ENCODE results near the gene RNF217. TPM values are rescaled to one million over a fixed set of nuclear protein-coding genes. Genes with fewer than 3 reads are reported as not detected.

The RNF217 gene
- total and polyA plus RNA-seq, 10 of the 15 experiments (the other 5 are each of a cell fraction or from before 2014, with no cell fraction given), result under 0.01 to 11.7 (median 0.04) TPM; not detected in 3

- H3K27ac ChIP-seq (ENCODE audit: control insufficient read depth, insufficient read depth), result no peak overlapping the region
- H3K27me3 ChIP-seq (replicated peaks in 1 of 2; ENCODE audit: control insufficient read depth in 2 of 2, insufficient read depth in 2 of 2, low read length in 1 of 2), result no peaks in the 10 kb centered on the region
- FAIRE-seq (no peak), DNase-seq (ENCODE audit: low read depth, low spot score) (no peak), ATAC-seq (no peak)
- no peaks in the 10 kb centered on the region for H3K4me1 ChIP-seq (ENCODE audit: control insufficient read depth, insufficient read depth, low read length)
- ChIA-PET POLR2A (no interaction called here), SMC1A (ENCODE audit: uncharacterized antibody, unreplicated experiment) (no interaction called here), CTCF (no interaction called here), RAD21 (ENCODE audit: unreplicated experiment) (no interaction called here)
- no TSS peak for BruUV-seq (replicated peaks)
- no peaks in the 10 kb centered on the region for H3K36me3 ChIP-seq (ENCODE audit: control insufficient read depth in 2 of 2, insufficient read depth in 2 of 2, low read length in 1 of 2)
- no peak overlapping the region for H3K4me2 ChIP-seq (ENCODE audit: control insufficient read depth, insufficient read depth)
- H4K20me1 ChIP-seq (ENCODE audit: control insufficient read depth, insufficient read depth), result no peaks in the 10 kb centered on the region
- no peak overlapping the region for H3K4me3 ChIP-seq
- WGBS (ENCODE audit: insufficient coverage, insufficient replicate concordance, low lambda C conversion rate, missing lambda C conversion rate), result 16% methylated on average over 4 of the region's 4 CpGs
- H3K9me3 ChIP-seq (replicated peaks; ENCODE audit: control insufficient read depth, insufficient read depth, low read length), result no peaks in the 10 kb centered on the region
- in situ Hi-C loops (cut with MboI) (no loop called here), intact Hi-C loops (cut with micrococcal nuclease; ENCODE audit: unreplicated experiment) (no loop called here)
- no peak overlapping the region for H2AFZ ChIP-seq (ENCODE audit: control insufficient read depth, low read depth, low read length)
- H3K79me2 ChIP-seq (ENCODE audit: control insufficient read depth, insufficient read depth, low read length), result no peaks in the 10 kb centered on the region
- no peak overlapping the region for H3K9ac ChIP-seq (ENCODE audit: control insufficient read depth, insufficient read depth, low read length)
- TF ChIP-seq NFIC (IDR thresholded peaks at IDR 0.05; ENCODE audit: low read depth, low read length) (no peak), HDAC6 (IDR thresholded peaks at IDR 0.05; ENCODE audit: unreplicated experiment) (no peak), CBX3 (IDR thresholded peaks at IDR 0.05; ENCODE audit: borderline replicate concordance, low read depth) (no peak), BCLAF1 (IDR thresholded peaks at IDR 0.05) (no peak), EED (IDR thresholded peaks at IDR 0.05; ENCODE audit: low read depth) (no peak), CBX5 (IDR thresholded peaks at IDR 0.05; ENCODE audit: low read depth) (no peak), CBFB (IDR thresholded peaks at IDR 0.05; ENCODE audit: low read depth) (no peak), KDM1A (IDR thresholded peaks at IDR 0.05; ENCODE audit: borderline replicate concordance) (no peak), SREBF2 (IDR thresholded peaks at IDR 0.05; ENCODE audit: low read length) (no peak), MEF2A (IDR thresholded peaks at IDR 0.05; ENCODE audit: insufficient read depth, low read depth, low read length) (no peak), RELB (IDR thresholded peaks at IDR 0.05; ENCODE audit: low read depth) (no peak), POU2F2 (IDR thresholded peaks at IDR 0.05; ENCODE audit: borderline replicate concordance, low read depth, low read length) (no peak), SREBF1 (IDR thresholded peaks at IDR 0.05; ENCODE audit: low read length) (no peak), SUPT20H (IDR thresholded peaks at IDR 0.05; ENCODE audit: borderline replicate concordance, control insufficient read depth, low read depth, low read length) (no peak), POLR2A (IDR thresholded peaks at IDR 0.05; ENCODE audit: low read depth, low read length) (no peak), USF1 (IDR thresholded peaks at IDR 0.05; ENCODE audit: borderline replicate concordance, extremely low read length, insufficient read depth, low read depth, low read length) (no peak), LARP7 (IDR thresholded peaks at IDR 0.05) (no peak), ZNF207 (IDR thresholded peaks at IDR 0.05; ENCODE audit: borderline replicate concordance) (no peak)
Observed at GRCh38 chr6:125050663-125051318, 88.6 kb downstream of the RNF217 start.
